Inflammatory macrophage treated with lipopolysaccharide for 4 hours (primary cell): ENCODE data around the gene LDLRAP1.

ENCODE experiments used
- DNase-seq: peaks from one replicate; pipeline ENCODE4 v3.0.0-alpha.2; 2020

LDLRAP1 gene

DNA sequence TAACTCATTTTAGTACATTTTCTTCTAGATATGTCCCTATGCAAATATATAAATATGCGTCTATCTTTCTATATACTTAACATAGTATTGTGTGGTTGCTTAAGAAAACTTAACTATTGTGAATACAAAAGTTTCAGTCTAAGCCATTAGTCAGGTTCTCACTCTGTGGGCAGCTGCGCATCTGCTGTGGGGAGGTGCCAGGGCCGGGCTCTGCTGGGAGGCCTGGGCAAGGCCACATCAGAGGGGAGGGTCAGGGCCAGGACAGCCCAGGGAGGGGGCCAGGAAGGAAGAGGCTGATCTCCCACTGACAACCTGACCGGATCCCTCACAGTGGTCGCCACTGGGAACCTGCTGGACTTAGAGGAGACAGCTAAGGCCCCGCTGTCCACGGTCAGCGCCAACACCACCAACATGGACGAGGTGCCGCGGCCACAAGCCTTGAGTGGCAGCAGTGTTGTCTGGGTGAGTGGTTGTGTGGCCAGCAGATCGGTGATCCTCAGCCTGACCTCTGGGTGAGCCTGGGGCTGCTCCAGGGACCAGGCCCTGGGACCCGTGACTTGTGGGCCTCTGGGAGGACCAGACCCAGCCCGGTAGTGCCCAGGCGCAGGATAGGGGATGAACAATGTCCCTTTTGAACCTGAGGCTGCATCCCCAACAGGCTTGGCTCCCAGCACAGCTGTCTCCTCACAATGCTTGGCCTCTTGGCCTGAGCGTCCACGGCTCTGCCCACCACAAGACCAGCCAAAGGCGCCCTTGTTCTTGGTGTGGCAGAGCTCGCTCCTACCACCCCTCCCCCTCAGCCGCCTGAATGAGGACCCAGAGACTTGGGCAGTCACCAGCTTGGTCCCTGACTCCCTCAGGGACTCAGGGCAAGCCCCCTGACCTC is 20.2 kb downstream of the LDLRAP1 start:
- no peak for DNase-seq

DNA sequence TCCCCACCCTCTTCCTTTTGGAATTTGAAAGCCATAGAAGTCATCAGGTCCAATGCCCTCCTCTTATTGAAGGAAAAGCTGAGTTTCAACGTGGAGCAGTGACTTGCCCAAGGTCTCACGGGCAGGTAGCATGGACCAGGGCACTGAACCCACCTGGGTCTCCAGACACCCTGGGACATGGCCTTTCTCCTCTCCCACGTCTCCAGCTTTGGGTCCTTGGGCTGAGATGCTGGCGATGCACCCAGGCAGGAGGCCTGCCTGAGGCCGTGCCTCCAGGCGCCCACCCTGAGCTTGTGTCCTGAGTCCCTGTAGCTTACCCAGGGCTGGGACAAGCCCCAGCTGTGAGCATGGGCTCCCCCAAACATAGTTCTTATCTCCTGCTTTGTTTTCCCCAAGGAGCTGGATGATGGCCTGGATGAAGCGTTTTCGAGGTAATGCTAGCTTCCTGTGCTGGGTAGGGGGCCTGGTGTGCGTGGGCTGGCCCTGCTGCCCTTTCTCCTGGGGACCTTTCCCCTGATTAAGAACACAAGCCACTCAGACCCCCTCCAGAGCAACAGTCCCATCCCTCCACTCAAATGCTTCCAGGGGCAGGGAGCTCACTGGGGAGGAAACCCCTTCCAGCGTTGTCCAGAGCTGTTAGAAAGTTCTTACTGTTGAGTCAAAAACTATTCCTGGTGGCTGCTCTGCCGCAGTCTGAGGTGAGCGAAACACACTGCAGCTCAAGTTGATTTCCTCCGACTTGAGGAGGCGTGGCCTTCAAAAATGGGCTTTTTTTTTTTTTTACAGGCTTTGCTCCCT is 21.6 kb downstream of the LDLRAP1 start:
- no peak for DNase-seq

DNA sequence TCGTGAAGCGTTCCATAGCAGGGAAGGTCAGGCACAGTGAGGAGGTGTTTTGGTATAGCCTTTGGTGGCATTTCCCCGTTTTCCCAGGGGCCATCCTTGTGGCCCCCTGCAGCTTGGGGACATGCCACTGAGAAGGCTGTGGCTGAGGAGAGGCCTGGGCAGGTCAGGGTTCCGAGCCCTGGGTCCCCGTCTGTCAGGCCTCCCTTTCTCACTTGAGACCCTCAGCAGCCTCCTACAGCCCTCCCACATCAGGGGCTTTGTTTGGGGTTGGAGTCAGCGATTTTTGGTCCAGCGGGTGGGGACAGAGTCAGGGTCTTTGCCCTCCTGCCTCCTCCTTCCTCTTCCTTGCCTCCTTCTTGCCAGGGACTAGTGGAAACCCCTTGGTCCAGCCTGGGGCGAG is 22.2 kb downstream of the LDLRAP1 start:
- no peak for DNase-seq

DNA sequence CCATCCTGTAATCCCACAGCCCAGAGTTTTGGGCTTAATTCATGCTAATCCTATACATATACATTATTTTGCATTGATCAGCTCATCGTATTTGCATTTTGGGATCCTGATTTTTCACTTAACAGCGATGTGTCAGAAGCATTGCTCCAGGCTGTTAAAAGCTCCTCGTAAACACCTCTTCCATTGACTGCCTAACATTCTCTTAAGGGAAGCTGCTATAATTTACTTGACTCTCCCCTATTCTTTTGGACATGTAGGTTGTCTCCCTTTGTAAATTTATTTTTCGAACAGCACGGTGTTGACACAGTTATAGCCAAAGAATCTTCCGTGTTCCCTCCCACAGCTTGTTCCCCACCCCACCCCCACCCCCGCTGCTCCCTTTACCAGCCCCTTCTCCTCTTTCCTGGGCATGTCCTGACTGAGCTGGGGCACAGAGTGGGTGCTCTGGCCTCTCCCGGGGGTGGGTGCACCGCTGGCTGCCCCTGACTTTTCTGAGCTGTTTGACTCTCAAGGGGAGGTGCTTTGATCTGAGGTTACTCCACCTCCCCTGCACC is 22.8 kb downstream of the LDLRAP1 start:
- no peak for DNase-seq

DNA sequence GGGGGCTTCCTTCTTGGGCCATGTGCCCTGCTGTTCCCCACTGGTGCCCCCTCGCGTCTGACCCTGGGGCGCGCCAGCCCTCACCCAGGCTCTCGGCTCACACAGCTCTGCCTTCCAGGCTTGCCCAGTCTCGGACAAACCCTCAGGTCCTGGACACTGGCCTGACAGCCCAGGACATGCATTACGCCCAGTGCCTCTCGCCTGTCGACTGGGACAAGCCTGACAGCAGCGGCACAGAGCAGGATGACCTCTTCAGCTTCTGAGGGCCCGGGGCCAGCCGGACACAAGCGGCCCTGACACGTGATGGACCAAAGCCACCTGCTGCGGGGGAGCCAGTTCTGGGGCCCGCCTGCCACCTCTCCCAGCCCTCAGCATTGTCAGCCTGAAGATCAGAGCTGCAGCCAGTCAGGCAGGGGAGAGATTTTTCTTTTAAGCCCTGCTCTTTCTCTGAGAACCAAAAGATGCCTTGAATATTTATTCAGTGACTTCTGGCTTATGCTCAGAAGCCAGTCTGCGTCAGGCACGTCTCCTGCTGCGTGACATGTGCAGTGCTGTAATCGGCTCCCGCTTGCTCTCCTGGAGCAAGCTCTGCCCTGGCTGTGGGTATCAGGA is 23.4 kb downstream of the LDLRAP1 start:
- no peak for DNase-seq

DNA sequence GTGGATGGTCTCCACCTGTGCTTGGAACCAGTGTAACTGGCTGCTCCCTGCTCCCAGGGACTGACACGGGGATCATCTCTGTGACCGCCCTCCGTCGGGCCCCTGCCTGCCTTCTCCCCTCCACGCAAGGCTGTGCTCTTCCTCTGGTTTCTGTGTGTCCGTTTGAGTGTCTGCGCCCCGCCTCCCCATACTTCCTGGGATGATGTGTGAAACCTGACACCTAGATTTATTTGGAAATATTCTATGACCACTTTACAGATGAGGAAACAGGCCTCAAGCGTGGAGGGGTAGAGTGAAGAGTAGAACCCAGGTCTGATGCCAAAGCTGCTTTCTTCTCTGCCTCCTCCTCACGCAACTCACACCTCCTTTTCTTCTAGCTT is 24.3 kb downstream of the LDLRAP1 start:
- DNase-seq: no peak

DNA sequence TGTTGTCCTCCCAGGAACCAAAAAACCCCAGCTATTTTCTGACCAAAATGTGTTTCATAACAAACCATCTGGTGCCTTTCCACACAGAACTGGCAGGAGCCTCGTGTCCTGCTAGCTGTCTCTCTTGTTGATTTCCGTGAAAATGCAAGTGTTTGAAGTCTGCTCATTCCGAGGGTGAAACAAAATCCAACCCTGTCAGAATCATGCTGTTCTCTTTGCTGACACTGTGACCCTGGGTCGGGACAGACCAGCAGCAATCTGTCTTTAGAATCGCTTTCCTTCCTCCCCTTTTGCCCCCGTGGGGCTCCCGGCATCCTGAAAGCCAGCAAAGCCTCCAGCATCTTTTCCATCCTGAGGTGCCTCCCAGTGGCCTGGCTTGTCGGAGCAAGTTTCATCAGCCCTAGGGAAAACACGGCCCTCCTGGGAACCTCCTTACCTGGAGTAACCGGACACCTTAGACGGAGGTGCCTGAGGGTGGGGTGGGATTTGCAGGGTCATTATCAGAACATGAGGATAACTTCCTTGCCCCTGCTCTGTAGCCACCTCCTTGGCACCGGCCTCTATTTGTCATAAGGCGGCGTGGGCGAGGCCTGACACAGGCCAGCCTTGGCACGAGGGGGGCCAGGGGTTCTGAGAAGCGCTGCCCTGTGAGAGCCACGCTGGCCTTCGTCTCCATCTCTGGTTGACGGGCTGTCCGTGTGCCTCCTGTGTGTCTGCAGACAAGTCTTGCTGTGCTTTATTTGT is 24.9 kb downstream of the LDLRAP1 start:
- DNase-seq: no peak

DNA sequence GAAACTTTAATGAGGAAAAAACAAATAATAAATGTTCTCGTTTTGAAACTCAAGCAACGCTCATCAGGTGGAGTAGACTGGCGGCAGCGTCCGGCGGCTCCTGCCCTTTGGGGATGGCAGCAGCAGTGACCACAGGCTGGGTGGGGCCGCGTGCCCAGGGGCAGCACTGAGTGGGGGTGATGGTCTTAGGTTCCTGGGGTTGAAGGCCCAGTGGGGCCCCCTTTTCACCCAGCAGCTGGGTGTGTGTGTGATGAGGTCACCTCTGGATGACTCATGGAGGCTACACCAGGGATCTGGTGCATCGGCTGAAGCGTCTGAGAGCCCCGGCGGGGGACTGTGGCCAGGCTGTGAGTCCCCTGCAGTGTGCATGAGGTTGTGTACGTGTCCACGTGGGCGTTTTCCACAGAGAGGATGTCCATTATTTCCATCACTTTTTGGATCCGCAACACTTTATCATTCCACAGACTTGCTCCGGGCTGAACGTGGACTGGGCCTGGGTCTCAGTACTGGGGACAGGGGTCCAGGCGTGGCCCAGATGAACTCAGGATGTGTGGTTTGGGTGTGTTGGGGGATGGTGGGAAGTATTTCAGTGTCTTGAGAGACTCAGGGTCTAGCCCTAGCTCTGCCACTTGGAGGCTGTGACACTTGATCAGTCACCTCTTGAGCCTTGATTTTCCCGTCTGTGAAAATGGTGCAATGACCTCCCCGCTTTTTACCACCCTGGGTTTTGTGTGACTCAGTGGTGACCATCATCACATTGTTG is 25.6 kb downstream of the LDLRAP1 start:
- no peak for DNase-seq

DNA sequence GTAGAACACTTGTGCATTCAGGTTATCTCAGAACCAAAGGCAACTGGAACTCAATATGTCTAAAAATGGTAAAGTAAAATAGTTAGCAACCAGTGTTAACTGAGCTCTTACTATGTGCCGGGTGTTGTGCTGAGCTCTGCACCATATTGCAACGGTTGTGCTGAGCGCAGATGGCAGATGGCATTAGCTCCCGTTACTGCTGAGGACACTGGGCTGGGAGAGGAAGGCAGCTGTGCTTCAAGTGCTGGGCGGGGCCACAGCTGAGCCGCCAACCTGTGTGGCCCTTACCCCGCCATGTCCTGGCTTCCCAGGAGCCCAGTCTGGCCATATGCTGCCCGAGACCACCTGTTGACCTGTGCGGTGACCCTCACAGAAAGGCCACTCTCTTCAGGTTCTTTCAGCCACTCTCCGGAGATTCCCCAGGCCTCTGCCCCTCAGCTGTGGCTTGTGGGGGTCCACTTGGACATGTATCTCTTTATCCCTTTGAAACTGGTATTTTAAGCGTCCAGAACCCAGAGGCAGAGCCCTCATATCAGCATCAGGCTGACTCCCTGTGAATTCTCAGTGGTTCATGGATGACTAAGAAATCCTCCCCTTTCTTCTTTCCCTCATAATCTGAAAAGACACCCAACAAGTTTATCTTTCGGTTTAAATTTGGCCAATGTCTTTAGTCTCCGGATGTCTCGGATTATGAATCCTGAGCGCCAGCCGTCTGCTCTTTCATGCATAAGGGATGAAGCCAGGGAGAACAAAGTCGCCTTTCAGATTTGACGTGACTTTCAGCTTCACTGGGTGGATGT is 26.4 kb downstream of the LDLRAP1 start:
- no peak for DNase-seq

DNA sequence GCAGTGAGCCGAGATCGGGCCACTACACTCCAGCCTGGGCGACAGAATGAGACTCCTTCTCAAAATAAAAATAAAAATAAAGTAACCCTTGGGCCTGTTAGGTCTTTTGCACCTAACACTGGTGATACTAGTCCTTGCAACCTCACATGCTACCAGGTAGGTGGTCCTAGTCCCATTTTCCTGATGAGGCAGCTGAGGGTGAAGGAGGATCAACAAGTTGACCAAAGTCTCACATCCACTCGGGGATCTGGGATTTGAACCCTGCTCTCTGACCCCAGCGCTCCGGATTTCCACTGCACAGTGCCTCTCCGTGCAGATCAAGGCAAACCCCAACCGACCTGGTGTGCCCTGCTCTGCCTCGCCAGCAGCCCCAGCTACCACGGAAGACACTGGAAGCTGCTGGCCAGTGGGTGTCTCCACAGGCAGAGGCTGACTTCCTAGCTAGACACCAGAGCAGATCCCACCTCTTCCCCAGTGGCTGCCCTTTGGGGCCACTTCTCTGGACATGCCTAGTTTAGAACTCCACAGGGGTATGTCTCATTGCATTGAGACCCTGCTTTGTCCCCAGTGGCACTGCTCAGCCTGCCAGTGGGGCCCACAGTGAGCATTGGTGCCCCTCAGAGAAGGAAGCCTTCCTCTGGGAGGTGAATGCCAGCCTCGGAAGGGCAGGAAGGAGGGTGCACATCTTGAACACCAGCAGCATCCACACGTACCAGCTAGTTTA is 27.6 kb downstream of the LDLRAP1 start:
- DNase-seq: no peak

DNA sequence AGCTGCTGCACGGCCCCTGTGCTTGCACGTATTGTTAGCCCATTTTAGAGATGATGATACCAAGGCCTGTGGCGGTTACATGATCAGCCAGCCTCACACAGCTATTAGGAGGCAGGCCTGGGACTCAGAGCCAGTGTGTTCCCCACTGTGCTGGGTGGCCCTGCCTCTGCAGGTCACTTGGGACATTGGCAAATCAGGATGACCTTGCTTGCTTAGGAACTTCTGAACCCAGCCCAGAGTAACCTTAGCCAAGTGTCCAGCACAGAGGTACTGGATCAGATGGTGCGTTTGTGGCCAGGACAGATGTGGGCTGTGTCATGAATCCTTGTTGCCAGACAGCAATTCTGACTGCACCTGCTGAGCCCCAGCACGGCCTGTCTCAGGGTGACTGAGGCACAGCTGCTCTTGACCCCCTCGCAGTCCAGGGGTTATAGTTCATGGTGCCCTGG is 28.1 kb downstream of the LDLRAP1 start:
- DNase-seq: no peak

DNA sequence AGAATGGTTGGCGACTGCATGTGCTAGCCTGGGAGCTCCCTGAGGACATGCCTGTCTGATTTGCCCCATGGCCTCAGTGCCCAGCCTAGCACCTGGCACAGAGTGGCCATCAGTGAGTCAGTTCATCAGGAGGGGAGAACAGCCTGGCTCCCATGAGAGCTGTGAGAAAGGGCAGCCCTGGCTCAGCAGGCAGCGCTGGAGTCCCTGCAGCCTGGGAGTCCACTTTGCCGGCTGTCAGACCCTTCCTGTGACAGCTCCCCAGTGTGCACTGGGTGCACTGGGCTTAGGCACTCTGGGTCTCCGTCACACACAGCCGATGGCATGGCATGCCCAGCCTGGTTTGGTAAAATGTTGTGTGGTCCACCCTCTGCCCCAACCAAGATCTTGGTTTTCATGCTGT is 28.7 kb downstream of the LDLRAP1 start:
- DNase-seq: no peak

DNA sequence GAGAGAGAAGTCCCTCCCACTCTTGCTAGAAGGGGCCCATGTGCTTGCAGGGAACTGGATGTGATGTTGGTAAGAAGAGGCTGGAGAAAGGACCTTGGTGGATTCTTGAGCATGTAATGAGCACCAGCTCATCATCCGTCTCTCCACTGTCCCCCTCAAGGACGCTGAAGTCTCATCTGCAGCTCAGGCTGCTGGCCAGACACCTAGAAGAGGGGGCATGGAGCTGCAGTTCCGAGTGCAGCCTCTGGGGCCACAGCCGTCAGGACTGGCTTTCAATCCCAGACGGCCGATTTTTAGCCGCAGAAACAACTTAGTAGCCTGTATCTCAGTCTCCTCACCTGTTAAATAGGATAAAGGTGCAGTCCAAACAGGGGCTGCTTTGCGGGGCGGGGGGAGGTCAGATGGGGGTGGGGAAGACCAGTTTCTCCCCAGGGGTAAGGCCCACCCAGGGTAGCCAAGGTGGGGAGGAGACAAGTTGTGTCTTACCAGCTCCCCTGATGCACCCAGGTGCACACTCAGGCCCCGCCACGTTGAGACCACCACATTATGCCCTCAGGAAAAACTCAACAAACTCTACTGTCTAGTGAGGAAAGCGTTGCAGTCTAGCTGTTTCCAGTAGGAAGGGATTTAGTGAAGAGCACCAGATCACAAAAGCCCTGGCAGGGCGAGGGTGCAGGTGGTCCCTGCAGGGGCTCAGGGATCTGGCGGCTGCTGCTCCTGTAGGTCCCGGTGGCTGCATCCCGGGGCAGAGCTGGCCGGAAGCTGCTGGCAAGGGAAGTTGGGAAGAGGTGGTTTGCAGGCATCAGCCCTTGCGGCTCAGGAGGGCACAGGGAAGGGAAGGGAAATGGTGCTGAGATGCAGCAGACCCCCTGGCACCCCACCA is 29.5 kb downstream of the LDLRAP1 start:
- DNase-seq: peak; percentile 43

DNA sequence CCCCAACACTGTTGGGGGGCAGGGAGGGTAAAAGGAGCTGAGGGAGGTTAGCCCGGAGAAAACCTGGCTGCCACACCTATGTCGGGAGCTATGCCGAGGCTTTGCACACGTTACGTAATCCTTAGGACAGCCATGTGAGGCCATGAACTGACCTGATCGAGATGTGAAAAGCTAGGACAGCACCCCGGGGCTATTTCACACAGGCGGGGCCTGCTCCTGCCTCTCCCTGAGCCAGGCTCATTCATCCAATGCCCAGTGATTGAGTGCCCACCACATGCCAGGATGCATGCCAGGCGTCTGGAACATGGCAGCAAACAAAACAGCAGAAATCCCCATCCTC is 30.2 kb downstream of the LDLRAP1 start:
- no peak for DNase-seq

DNA sequence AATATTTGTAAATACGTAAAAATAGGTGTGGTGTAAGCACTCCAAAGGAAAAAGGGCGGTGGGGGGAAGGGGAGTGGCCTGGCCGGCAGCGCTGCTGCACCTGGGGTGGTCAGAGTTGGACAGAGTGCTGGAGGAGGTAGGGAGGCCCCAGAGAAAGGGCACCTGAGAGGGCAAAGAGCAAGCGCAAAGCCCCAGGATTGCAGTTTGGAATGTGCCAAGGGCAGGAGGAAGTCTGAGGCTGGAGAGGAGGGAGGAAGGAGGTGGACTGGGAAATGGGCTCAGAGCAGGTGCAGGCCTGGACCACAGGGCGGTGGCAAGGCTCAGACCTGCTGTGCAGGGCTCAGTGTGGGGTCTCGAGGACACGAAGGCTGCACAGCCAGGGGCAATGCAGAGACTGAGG is 30.6 kb downstream of the LDLRAP1 start:
- DNase-seq: no peak

DNA sequence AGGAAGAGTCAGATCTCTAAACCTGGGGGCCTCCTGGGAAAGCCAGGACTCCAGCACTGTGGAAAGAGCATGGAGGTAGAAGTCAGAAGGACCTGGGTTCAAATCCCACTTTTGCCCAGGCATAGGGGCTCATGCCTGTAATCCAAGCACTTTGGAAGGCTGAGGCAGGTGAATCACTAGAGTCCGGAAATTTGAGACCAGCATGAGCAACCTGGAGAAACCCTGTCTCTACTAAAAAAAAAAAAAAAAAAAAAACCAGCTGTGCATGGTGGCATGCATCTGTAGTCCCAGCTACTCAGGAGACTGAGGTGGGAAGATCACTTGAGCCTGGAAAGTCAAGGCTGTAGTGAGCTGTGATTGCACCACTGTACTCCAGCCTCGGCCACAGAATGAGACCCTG is 31.8 kb downstream of the LDLRAP1 start:
- no peak for DNase-seq

DNA sequence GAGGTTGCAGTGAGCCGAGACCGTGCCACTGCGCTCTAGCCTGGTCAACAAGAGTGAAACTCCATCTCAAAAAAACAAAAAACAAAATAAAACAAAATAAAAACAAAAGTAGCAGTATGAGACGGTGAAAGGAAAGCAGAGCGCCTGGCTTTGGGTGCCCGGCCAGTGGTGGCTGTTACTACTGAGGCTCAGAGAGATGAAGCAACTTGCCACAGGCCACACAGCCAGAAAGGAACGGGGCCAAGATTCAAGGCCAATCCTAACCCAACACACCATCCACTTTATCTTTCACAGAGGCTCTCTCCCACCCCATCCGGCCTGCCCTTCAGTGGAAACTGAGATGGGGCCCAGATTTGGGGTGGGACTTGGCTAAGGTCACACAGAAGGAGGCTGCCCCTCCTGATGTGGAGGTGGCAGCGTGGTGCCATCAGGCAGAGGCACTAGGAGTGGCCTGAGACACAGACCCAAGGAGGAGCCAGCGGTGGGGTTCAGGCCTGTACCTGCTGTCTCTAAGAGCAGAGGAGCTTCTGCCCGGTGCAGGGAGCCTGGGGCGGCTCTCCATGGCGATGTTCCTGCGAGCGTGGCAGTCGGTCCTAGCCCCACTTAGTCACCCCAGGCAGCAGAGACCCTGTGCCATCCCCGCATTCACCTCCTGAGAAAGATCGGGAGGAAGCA is 33.2 kb downstream of the LDLRAP1 start:
- no peak for DNase-seq

DNA sequence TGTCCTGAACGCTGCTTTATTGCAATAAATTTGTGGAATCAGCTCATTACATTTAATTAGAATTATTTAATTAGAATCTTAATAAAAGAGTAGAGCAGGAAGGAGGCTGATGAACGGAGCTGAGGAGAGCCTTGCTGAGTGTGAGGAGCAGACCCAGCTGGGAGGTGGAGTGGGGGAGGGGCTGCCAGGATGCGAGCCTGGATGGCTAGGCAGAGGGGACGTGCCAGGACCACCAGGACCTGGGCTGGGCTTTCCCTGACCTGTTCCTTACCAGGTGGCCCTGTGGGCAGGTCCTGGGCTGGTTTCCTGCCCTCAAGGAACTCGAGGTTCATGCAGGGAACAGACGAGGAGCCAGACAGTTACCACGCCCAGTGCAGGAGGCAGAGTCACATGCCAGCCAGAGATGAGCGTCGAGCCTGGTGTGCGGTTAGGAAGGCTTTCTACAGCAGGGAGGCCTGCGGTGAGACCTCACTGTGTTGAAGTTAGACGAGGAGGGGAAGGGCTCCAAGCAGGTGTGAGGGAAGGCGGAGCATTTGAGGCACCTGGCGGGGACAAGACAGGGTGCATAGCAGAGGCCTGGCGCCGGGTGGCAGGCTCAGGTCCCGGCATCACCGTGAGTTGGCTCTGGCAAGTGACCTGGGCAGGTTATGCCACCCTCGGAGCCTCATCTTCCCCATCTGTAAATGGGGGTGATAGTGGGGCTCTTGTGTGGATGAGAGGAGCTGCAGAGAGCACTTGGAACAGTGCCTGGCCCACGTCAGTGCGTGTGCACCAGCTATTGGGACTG is 33.9 kb downstream of the LDLRAP1 start:
- DNase-seq: no peak
